ENCODE measurements around the gene LDLRAD4. TPM values are rescaled to one million over a fixed set of nuclear protein-coding genes. Genes with fewer than 3 reads are reported as not detected.

LDLRAD4 gene
- total RNA-seq, 6 donors from 2014 or later, result 19.5 to 26.6 (median 24.4) TPM

GRCh38 chr18:13242797-13243196 is 24.2 kb downstream of the LDLRAD4 start:
- no peak overlapping the region for H3K27ac ChIP-seq
- no peaks in the 10 kb centered on the region for H3K9me3 ChIP-seq
- no peak for TF ChIP-seq EP300 (IDR thresholded peaks at IDR 0.05)
- no peak for TF ChIP-seq CTCF (IDR thresholded peaks at IDR 0.05)
- no peak for TF ChIP-seq POLR2A (IDR thresholded peaks at IDR 0.05)
- no peak for TF ChIP-seq POLR2AphosphoS5 (IDR thresholded peaks at IDR 0.05)
- H3K4me1 ChIP-seq, result no peaks in the 10 kb centered on the region
- 88% methylated on average over 5 of the region's 5 CpGs for WGBS, 2 donors
- no peak overlapping the region for H3K4me3 ChIP-seq
- no peaks in the 10 kb centered on the region for H3K27me3 ChIP-seq
- ATAC-seq (ENCODE audit: low FRiP score in 2 of 2) (no peak), DNase-seq (no peak)
- H3K36me3 ChIP-seq, result no peaks in the 10 kb centered on the region

DNA sequence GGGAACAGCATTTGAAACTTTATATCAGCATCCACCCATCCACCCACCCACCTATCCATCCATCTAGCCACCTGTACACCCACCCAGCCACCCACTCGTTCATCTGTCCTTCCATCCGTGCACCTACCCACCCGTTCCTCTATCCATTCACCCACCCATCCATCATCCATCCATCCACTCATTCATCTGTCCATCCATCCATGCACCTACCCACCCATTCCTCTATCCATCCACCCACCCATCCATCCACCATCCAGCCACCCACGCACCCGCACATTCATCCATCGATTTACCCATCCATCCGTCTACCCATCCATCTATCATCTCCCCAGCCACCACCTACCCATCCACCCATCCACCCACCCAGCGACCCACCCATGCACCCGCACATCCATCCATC is 24.8 kb downstream of the LDLRAD4 start:
- no peak for ATAC-seq (ENCODE audit: low FRiP score in 2 of 2)
- WGBS, 2 donors, result 95 to 96% methylated on average over 9 of the region's 9 CpGs
- H3K9me3 ChIP-seq, result no peaks in the 10 kb centered on the region
- no peaks in the 10 kb centered on the region for H3K36me3 ChIP-seq
- DNase-seq, result no peak
- no peak for TF ChIP-seq CTCF (IDR thresholded peaks at IDR 0.05)
- no peak for TF ChIP-seq EP300 (IDR thresholded peaks at IDR 0.05)
- no peak for TF ChIP-seq POLR2A (IDR thresholded peaks at IDR 0.05)
- no peak for TF ChIP-seq POLR2AphosphoS5 (IDR thresholded peaks at IDR 0.05)
- H3K27me3 ChIP-seq, result no peaks in the 10 kb centered on the region
- H3K4me1 ChIP-seq, result no peaks in the 10 kb centered on the region
- H3K27ac ChIP-seq, result no peak overlapping the region
- H3K4me3 ChIP-seq, result no peak overlapping the region

- 0% methylated on average over 1 of the region's 1 CpG for WGBS, 2 donors
- H3K4me1 ChIP-seq, result no peaks in the 10 kb centered on the region
- ATAC-seq (ENCODE audit: low FRiP score in 2 of 2) (no peak), DNase-seq (no peak)
- no peaks in the 10 kb centered on the region for H3K27me3 ChIP-seq
- H3K9me3 ChIP-seq, result no peaks in the 10 kb centered on the region
- TF ChIP-seq POLR2AphosphoS5 (IDR thresholded peaks at IDR 0.05) (no peak), CTCF (IDR thresholded peaks at IDR 0.05) (no peak), EP300 (IDR thresholded peaks at IDR 0.05) (no peak), POLR2A (IDR thresholded peaks at IDR 0.05) (no peak)
- no peak overlapping the region for H3K27ac ChIP-seq
- H3K36me3 ChIP-seq, result no peaks in the 10 kb centered on the region
- H3K4me3 ChIP-seq, result no peak overlapping the region
Observed at GRCh38 chr18:13244135-13244534, 25.6 kb downstream of the LDLRAD4 start.

GRCh38 chr18:13245481-13246000 is 27.0 kb downstream of the LDLRAD4 start:
- WGBS, 2 donors, result 74 to 84% methylated on average over 6 of the region's 6 CpGs
- H3K4me3 ChIP-seq, result no peak overlapping the region
- no peak overlapping the region for H3K27ac ChIP-seq
- no peaks in the 10 kb centered on the region for H3K4me1 ChIP-seq
- ATAC-seq (ENCODE audit: low FRiP score in 2 of 2) (no peak), DNase-seq (no peak)
- no peaks in the 10 kb centered on the region for H3K9me3 ChIP-seq
- no peaks in the 10 kb centered on the region for H3K36me3 ChIP-seq
- no peak for TF ChIP-seq EP300 (IDR thresholded peaks at IDR 0.05)
- no peak for TF ChIP-seq CTCF (IDR thresholded peaks at IDR 0.05)
- no peak for TF ChIP-seq POLR2A (IDR thresholded peaks at IDR 0.05)
- TF ChIP-seq POLR2AphosphoS5 (IDR thresholded peaks at IDR 0.05), result no peak
- no peaks in the 10 kb centered on the region for H3K27me3 ChIP-seq

DNA sequence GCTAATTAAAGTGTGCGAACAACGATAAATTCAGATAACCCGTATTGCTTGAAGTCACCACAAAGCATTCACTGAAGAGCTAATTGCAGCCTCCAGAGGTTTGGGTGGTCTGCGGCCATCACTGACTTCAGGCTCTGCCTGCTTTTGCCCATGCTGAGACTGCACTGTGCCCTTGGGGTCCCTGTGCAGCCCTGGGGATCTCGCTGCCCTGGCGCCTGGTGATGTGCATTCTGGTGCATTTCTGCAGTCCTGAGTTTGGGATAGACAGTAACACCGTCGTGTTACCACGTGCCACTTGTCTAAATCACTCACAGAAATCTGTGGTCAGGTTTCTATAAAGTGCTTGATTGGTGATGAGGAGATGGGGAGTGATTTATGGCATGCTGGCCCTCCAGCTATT is 27.6 kb downstream of the LDLRAD4 start:
- Histone ChIP-seq H3K4me3 (no peak overlapping the region), H3K36me3 (no peaks in the 10 kb centered on the region), H3K27me3 (no peaks in the 10 kb centered on the region), H3K4me1 (no peaks in the 10 kb centered on the region), H3K9me3 (no peaks in the 10 kb centered on the region), H3K27ac (no peak overlapping the region)
- WGBS, 2 donors, result 92 to 93% methylated on average over 5 to 9 of the region's 9 CpGs
- DNase-seq (no peak), ATAC-seq (ENCODE audit: low FRiP score in 2 of 2) (no peak)
- no peak for TF ChIP-seq POLR2A (IDR thresholded peaks at IDR 0.05)
- TF ChIP-seq POLR2AphosphoS5 (IDR thresholded peaks at IDR 0.05), result no peak
- TF ChIP-seq EP300 (IDR thresholded peaks at IDR 0.05), result no peak
- no peak for TF ChIP-seq CTCF (IDR thresholded peaks at IDR 0.05)

All from upper lobe of left lung (tissue), 6 donors.